ENCODE data around the gene TGFBR3.

TGFBR3 gene

GRCh38 chr1:91741301-91741700, 144.7 kb downstream of the TGFBR3 start:
- TF ChIP-seq TAF1 (IDR thresholded peaks at IDR 0.05; ENCODE audit: borderline replicate concordance, insufficient read depth, low read length) (no peak), SIN3A (IDR thresholded peaks at IDR 0.05; ENCODE audit: borderline replicate concordance, insufficient read depth, low read length) (no peak), POLR2AphosphoS5 (IDR thresholded peaks at IDR 0.05; ENCODE audit: low read depth, low read length) (no peak), REST (IDR thresholded peaks at IDR 0.05; ENCODE audit: insufficient read depth in 1 of 2, low read depth in 2 of 2, low read length in 2 of 2) (no peak), FOXP2 (optimal IDR thresholded peaks at IDR 0.05; ENCODE audit: borderline replicate concordance, extremely low read depth, extremely low read length, insufficient read depth) (no peak)

- TF ChIP-seq POLR2AphosphoS5 (IDR thresholded peaks at IDR 0.05; ENCODE audit: low read depth, low read length): no peak
- TF ChIP-seq TAF1 (IDR thresholded peaks at IDR 0.05; ENCODE audit: borderline replicate concordance, insufficient read depth, low read length): no peak
- TF ChIP-seq SIN3A (IDR thresholded peaks at IDR 0.05; ENCODE audit: borderline replicate concordance, insufficient read depth, low read length): no peak
- no peak for TF ChIP-seq REST (IDR thresholded peaks at IDR 0.05; ENCODE audit: insufficient read depth in 1 of 2, low read depth in 2 of 2, low read length in 2 of 2)
- TF ChIP-seq FOXP2 (optimal IDR thresholded peaks at IDR 0.05; ENCODE audit: borderline replicate concordance, extremely low read depth, extremely low read length, insufficient read depth): no peak
Measured at GRCh38 chr1:91737650-91738049, 148.3 kb downstream of the TGFBR3 start.

GRCh38 chr1:91736715-91737615, 149.0 kb downstream of the TGFBR3 start:
- TF ChIP-seq SIN3A (IDR thresholded peaks at IDR 0.05; ENCODE audit: borderline replicate concordance, insufficient read depth, low read length) (no peak), POLR2AphosphoS5 (IDR thresholded peaks at IDR 0.05; ENCODE audit: low read depth, low read length) (no peak), FOXP2 (optimal IDR thresholded peaks at IDR 0.05; ENCODE audit: borderline replicate concordance, extremely low read depth, extremely low read length, insufficient read depth) (no peak), REST (IDR thresholded peaks at IDR 0.05; ENCODE audit: insufficient read depth in 1 of 2, low read depth in 2 of 2, low read length in 2 of 2) (no peak), TAF1 (IDR thresholded peaks at IDR 0.05; ENCODE audit: borderline replicate concordance, insufficient read depth, low read length) (no peak)

GRCh38 chr1:91736146-91736714, 149.7 kb downstream of the TGFBR3 start:
- TF ChIP-seq POLR2AphosphoS5 (IDR thresholded peaks at IDR 0.05; ENCODE audit: low read depth, low read length) (no peak), TAF1 (IDR thresholded peaks at IDR 0.05; ENCODE audit: borderline replicate concordance, insufficient read depth, low read length) (no peak), REST (IDR thresholded peaks at IDR 0.05; ENCODE audit: insufficient read depth in 1 of 2, low read depth in 2 of 2, low read length in 2 of 2) (no peak), FOXP2 (optimal IDR thresholded peaks at IDR 0.05; ENCODE audit: borderline replicate concordance, extremely low read depth, extremely low read length, insufficient read depth) (no peak), SIN3A (IDR thresholded peaks at IDR 0.05; ENCODE audit: borderline replicate concordance, insufficient read depth, low read length) (no peak)
